Activated gamma-delta T cell (primary cell): Measurements from ENCODE around the gene SORCS2.

Experiments used
- DNase-seq: peaks from one replicate; lab custom pipeline; 2025; lab: John Stamatoyannopoulos, UW

SORCS2 gene

DNA sequence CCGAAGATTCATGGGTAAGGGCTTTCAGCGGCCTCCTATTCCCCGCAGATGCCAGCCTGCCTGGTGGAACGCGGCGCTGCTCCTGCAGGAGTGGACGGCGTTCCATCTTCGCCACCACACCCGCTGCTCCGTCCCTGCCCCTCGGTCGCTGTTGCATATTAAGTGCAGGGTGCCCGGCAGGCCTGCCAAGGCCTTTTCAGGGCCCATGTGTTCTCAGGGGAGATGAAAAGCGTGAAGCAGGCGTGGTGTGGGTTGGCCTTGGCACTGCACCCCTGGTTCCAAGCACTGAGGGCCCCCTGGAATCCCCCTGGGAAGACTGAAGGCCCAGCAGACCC is 52.0 kb downstream of the SORCS2 start:
- DNase-seq = no peak

DNA sequence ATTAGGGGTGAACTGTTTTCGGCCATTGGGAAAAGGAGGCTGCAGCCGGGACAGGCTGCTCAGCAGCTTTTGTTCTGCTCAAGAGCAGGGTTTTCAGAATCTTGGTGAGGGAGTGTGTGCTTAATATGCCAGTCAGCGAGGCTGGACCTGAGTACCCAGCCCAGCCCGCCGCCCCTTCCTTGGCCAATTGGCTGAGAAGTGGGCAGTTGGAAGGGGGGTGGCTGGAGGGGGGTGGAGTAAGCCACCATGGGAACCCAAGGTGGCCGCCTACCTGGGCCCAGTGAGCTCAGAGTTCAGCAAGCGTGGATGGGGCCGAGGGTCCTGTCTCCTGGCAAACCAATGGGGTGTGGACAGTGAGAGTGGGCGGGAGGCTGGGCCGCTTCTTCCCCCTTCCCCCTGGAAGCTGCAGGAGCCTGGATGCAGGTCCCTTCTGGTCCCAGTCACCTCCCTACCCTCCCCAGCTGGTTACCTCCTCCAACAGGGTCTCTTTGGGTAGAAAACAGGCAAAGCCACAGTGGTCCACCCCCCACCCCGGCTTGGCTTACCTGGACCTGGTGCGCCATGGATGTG is 52.5 kb downstream of the SORCS2 start:
- DNase-seq = no peak

GRCh38 chr4:7247521-7247920 is 55.2 kb downstream of the SORCS2 start:
- no peak for DNase-seq

DNA sequence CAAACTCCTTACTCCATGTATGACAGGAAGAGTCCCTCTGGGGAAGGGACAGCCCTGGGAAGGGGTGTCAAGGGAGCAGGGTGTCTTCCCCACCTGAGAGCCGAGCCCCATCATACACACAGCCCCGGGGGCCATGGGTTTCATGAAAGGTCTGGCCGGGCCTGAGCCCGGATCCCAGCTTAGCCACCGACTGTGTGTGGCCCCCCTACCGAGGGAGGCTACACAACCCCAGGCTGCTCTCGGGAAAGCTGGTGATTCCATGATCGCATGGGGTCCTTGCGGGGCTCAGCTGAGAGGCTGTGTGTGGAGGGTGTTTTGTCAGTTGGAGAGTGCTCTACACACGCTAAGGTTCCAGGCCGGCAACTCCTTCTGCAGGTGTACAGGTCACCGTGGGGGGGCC is 55.6 kb downstream of the SORCS2 start:
- DNase-seq = no peak

DNA sequence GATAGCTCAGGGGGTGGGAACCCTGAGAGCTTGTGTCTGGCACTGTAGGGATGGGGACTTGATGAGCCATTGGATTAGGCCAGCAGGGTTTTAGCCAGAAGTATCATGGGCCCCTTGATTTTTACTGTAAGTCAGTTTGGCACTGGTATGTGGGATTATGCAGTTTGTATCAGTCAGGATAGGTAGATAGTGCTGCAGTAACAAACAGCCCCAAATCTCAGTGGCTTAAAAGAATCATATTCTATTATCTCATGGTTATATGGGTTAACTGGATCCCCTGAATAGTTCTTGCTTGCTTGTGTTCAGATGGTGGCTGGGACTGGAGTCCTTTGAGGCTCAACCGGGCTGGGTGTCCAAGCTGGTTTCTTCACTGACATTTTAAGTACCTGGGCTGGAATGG is 56.5 kb downstream of the SORCS2 start:
- DNase-seq = no peak

- DNase-seq = no peak
Observed at GRCh38 chr4:7251321-7251720, 59.0 kb downstream of the SORCS2 start.

- DNase-seq = no peak
Observed at GRCh38 chr4:7252051-7252450, 59.7 kb downstream of the SORCS2 start.

DNA sequence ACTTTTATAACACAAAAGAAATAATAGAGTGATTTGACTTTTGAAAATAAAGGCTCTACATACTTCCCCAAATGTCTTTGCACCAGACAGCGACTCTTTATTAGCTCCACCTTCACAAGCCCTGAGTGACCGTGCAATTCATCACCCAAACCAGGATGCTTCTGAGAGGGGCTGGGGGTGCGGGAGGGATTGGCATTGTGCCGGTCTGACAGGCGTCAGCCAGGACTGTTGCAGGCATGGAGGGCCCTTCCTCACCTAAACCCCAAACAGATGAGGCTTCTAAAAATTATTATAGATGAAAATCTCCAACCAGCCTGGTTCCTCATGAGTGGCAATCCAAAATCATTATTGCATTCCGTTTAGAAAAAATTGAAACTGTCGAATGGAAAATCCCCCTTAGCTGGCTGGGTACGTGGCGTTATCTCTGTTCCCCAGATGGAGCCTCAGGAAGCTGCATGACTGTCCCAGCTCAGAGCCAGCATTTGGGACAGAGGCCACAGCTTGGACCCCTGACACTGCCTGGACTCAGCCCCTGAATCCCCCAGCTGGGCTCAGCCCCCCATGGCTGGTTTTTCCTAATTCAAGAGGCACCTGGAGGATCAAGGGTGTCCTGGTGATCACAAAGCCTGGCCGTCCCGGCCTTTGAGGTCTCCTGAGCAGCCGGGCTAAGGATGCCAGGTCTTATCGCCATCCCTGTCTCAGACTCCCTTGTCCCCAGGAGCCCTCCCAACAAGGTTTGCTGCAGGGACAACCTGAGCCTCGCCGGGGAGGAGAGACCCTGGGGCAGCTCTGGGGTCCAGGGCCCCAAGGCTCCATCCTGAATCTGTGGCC is 60.4 kb downstream of the SORCS2 start:
- DNase-seq = no peak

GRCh38 chr4:7253341-7253700 is 61.0 kb downstream of the SORCS2 start:
- no peak for DNase-seq

DNA sequence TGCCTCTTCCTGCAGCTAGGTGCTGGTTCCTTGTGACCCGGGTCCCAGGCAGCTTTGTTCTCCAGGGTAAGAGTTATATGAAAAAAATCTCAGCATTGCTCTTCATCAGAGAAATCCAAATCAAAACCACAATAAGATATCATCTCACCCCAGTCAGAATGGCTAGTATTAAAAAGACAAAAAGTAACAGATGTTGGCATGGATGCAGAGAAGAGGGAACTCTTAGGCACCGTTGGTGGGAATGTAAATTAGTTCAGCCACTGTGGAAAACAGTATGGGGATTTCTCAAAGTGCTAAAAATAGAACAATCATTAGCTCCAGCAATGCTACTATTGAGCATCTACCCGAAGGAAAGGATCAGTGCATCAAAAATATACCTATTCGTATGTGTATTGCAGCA is 61.5 kb downstream of the SORCS2 start:
- no peak for DNase-seq

DNA sequence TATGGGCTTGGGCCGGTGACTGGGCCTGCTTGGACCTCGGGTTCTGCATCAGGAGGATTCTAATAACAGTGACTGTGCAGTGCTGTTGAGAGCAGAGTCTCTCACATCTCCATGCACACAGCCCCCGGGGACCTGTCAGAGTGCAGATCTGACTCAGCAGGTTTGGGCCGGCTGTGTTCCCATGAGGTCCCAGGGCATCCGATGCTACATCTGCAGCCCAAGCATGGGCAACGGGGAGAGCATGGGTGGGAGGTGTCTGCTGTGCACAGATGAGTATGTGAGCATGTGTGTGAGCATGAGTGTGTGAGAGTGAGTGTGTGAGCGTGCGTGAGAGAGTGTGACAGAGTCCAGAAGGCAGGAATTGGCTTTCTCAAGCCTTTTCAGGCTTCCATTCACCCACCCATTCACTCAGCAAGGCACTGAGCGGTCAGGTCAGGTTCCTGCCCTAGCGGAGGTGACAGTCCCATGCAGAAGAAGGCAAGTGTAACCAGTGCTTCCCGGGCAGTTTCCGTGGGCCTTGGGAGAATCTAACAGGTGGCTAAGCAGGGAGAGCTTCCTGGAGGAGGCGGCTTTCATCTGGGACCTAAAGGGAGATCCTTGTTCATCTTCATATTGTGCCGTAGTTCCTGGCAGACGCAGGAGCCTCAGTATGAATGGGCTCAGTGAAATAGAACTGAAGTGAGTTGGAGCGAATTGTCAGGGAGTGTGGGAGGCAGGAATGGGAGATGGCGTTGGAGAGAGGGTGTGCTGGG is 62.6 kb downstream of the SORCS2 start:
- DNase-seq = no peak

DNA sequence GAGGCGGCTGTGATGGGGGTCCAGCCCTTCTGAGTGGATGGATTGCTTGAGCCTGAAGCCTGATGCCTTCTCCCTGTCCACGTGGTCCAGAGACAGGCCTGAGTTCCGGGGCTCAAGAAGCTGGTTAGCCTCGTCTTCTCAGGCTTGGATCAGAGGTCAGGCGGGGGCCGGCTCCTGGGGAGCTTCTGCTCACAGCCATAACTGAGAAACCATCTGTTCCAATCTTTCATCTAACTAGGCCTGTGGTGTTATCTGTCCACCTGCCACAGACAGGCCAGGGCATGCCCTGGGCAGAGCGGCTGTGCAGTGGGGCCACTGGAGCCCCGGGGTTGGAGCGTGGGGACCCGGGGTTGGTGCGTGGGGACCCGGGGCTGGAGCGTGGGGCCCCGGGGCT is 63.1 kb downstream of the SORCS2 start:
- no peak for DNase-seq

DNA sequence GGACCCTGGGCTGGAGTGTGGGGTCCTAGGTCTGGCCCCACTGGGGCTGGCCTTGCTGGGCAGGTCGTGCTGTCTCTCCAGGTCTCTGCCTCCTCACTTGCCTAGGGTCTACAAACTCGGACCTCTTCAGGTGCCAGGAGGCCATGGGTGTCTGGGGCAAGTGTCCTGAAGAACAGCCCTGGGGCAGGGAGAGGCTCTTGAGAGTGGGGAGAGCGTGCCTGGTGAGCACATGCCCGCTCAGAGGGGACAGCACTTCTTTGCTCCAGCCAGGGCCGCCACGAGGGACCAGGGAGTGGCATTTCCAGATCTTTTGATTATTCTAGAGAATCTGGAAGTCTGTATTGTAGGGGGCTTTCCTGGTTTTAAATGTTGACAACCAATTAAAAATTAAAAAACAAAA is 63.7 kb downstream of the SORCS2 start:
- DNase-seq = no peak

GRCh38 chr4:7256984-7257810 is 64.9 kb downstream of the SORCS2 start:
- no peak for DNase-seq

GRCh38 chr4:7259039-7259438 is 66.7 kb downstream of the SORCS2 start:
- no peak for DNase-seq

DNA sequence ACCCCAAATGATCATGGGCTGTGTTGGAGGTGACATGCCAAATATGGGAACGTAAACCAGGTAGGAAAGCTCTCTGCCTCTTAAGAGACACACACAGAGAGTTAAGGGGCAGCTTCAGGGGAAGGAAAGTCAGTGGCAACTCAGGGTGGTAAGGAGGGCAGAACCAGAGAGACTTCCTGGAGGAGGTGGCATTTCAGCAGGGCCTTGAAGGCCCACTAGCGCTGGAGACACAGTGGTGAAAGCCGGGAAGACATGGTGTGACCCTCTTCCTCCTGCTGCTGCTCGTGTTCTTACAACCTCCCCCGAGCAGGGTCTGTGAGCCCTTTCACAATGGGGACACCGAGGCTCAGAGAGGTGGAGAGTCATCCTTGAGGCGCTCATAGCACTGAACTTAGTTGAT is 68.2 kb downstream of the SORCS2 start:
- no peak for DNase-seq

GRCh38 chr4:7261087-7261486 is 68.7 kb downstream of the SORCS2 start:
- DNase-seq = no peak

DNA sequence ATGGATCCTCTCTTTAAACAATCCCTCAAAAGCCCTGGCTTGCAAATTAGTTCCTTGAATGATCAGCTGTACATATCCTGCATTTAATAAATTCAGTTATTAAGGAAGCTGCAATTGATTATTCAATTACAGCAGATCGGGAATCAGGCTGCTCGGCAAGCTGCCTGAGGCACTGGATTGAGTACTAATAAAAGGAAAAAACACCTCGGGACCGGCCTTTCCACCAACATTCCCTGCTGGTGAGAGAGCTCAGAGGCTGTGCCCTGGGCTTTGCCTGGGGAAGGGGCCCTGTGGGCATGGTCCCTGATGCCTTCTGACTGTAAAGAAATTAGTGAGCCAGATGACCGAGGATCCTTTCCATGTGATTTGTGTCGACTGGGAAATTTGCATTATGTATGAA is 69.2 kb downstream of the SORCS2 start:
- no peak for DNase-seq

DNA sequence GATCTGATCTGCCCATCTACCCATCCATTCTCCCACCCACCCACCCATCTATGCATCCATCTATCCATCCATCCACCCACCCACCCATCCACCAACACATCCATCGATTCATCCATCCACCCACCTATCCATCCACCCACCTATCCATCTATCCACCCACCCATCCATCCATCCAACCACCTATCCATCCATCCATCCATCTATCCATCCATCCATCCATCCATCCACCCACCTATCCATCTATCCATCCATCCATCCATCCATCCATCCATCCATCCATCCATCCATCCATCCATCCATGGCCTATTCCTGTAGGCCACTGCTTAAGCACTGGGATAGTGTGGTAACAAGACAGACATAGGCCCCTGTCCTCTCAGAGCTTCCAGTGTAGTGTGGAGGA is 69.8 kb downstream of the SORCS2 start:
- no peak for DNase-seq

DNA sequence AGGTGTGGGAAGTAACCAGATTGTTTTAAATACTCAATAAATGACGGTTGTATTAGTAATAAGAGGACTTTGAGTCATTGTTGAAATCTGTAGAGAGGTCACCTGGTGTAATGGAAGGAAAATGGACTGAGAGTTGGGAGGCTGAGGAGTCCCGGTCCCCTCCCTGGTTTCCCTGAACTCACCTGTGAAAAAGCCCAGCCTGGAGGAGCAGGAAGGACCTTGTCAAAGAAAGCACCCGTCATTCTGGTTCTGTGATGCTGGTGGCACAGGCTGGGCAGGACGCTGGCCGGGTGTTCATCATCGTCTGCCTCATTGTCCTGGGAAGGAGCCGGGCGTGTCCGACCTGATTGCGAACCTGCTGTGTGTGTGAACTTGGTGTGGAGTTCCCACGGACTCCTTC is 70.8 kb downstream of the SORCS2 start:
- DNase-seq = no peak

- DNase-seq = no peak
Observed at GRCh38 chr4:7264694-7265093, 72.4 kb downstream of the SORCS2 start.

DNA sequence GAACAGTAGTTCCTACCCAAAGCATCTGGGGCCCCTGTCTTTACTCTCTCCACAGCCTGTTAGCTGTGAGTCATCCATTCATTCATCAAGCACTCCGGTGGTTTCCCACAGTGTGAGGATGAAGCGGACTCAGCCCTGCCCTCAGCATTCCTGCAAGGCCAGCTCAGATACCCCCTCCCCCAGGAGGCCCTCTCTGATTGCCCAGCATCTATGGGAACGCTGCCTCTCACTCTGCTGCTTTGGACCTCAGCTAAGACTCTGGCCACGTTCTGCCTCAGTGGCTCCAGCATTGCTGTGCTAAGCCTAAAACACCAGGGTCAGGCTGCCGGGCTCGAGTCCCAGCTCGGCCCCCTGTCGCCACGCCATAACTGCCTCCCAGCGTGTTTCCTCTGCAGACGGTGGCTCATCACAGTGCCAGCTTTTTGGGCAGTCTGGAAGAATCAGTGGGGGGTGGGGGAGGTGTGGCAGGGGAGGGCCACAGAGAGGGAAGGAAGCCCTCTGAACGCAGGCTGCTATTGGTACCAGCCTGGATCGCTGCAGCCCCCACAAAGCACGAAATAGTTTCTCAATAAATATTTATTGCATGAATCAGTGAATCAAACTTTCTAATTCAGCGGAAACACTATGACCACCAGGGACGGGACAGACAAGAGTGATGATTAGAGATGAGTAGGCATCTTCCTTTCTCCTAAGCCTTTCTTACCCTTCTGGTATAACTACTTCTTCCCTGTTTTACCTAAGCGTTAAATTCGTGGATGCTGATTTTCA is 74.4 kb downstream of the SORCS2 start:
- no peak for DNase-seq
